HCT116 (cell line): Measurements from ENCODE around the gene DNAH5. TPM values are rescaled to one million over a fixed set of nuclear protein-coding genes. Genes with fewer than 3 reads are reported as not detected.

Experiments used
- ATAC-seq: fragments of 200-7000 bp; cut with Tn5 transposase; 2 replicates; pipeline ENCODE4 v1.9.1; 2020; ENCODE audit warnings: mild to moderate bottlenecking, moderate library complexity
- BruUV-seq: library from RNA; stranded (reverse); fragments of 400-500 nt; replicated peaks from 2 replicates; lab custom pipeline; 2021; lab: Mats Ljungman, UMichigan
- CTCF ChIA-PET: fragments of 300-600 bp; sonication (Branson Sonifier 250); formaldehyde crosslinking; loops from one replicate; lab custom pipeline; 2021; ENCODE audit warnings: antibody characterized with exemption; lab: Charles Lee
- POLR2A ChIA-PET: fragments of 300-600, 350-600 bp; sonication (Branson Sonifier 250); formaldehyde crosslinking; loops from one replicate; lab custom pipeline; 2021; ENCODE audit warnings: antibody characterized with exemption; lab: Charles Lee
- RAD21 ChIA-PET, 2 experiments: fragments of 300-600 bp; sonication (Branson Sonifier 250); formaldehyde crosslinking; loops; one replicate each; lab custom pipeline; 2023; ENCODE audit warnings: low total read pairs in 2 of 2; ENCODE audit not compliant: uncharacterized antibody in 2 of 2, unreplicated experiment in 2 of 2, low non-redundant PET in 1 of 2; lab: Charles Lee
- DNase-seq: peaks from one replicate; pipeline ENCODE4 v3.0.0-alpha.2; 2010; ENCODE audit warnings: low read depth, low spot score
- H2AFZ ChIP-seq: fragments of 200-600 bp; shearing (Covaris generic), sonication (generic); 2 replicates; pipeline ENCODE4 v1.6.1; 2017; ENCODE audit warnings: low read depth, mixed run types, mixed read lengths, antibody characterized with exemption, low read length; ENCODE audit not compliant: poor library complexity, severe bottlenecking
- H3K27ac ChIP-seq: 2 replicates; pipeline ENCODE4 v1.5.1; 2012; ENCODE audit warnings: low read depth, low read length
- H3K27me3 ChIP-seq: fragments of 200-600 bp; sonication (generic); 2 replicates; pipeline ENCODE4 v1.6.1; 2016; ENCODE audit warnings: mixed run types, low read length, mixed read lengths; ENCODE audit not compliant: insufficient read depth
- H3K36me3 ChIP-seq, 2 experiments: fragments of 200-500 bp in 1 of 2; fragments of 200-600 bp in 1 of 2; sonication (Bioruptor generic) in 1 of 2; sonication (generic) in 1 of 2; 2 replicates each; pipeline versions ENCODE4 v1.5.1 to v1.6.1; 2014 to 2016; ENCODE audit warnings: low read length in 2 of 2, inconsistent platforms in 1 of 2, mixed read lengths in 1 of 2, mixed run types in 1 of 2; ENCODE audit not compliant: insufficient read depth in 2 of 2, control insufficient read depth in 1 of 2
- H3K4me1 ChIP-seq, 2 experiments: fragments of 200-600 bp in 1 of 2; sonication (generic) in 1 of 2; 2 replicates each; pipeline versions ENCODE4 v1.5.1 to v1.6.1; 2012 to 2017; ENCODE audit warnings: low read length in 2 of 2, inconsistent platforms in 1 of 2, mild to moderate bottlenecking in 1 of 2, mixed read lengths in 1 of 2, mixed run types in 1 of 2, moderate library complexity in 1 of 2; ENCODE audit not compliant: insufficient read depth in 2 of 2, control insufficient read depth in 1 of 2
- H3K4me2 ChIP-seq: fragments of 200-600 bp; sonication (generic); 2 replicates; pipeline ENCODE4 v1.6.1; 2017; ENCODE audit warnings: mixed run types, low read length, mixed read lengths
- H3K4me3 ChIP-seq, 2 experiments: fragments of 200-600 bp in 1 of 2; sonication (generic) in 1 of 2; replicated peaks in 1 of 2; 2 replicates each; pipeline ENCODE4 v1.5.1; 2011 to 2016; ENCODE audit warnings: low read length in 2 of 2, control low read depth in 1 of 2, low read depth in 1 of 2, mild to moderate bottlenecking in 1 of 2, mixed read lengths in 1 of 2, mixed run types in 1 of 2
- H3K79me2 ChIP-seq: fragments of 200-600 bp; sonication (generic); 2 replicates; pipeline ENCODE4 v1.6.1; 2017; ENCODE audit warnings: mild to moderate bottlenecking, mixed run types, low read length, moderate library complexity, mixed read lengths; ENCODE audit not compliant: insufficient read depth
- H3K9ac ChIP-seq: fragments of 200-600 bp; sonication (generic); 2 replicates; pipeline ENCODE4 v1.6.1; 2016; ENCODE audit warnings: low read length, mixed read lengths
- H3K9me2 ChIP-seq: fragments of 200-600 bp; sonication (generic), shearing (Covaris generic); 2 replicates; pipeline ENCODE4 v1.6.1; 2017; ENCODE audit warnings: mixed run types, mild to moderate bottlenecking, moderate library complexity; ENCODE audit not compliant: insufficient read depth
- H3K9me3 ChIP-seq, 2 experiments: fragments of 200-500 bp in 1 of 2; fragments of 200-600 bp in 1 of 2; sonication (Bioruptor generic) in 1 of 2; sonication (generic) in 1 of 2; 2 replicates each; pipeline ENCODE4 v1.6.1; 2014 to 2017; ENCODE audit warnings: low read length in 2 of 2, mixed read lengths in 2 of 2, inconsistent platforms in 1 of 2, low read depth in 1 of 2, mild to moderate bottlenecking in 1 of 2, mixed run types in 1 of 2, moderate library complexity in 1 of 2; ENCODE audit not compliant: control insufficient read depth in 1 of 2, insufficient read depth in 1 of 2
- H4K20me1 ChIP-seq: fragments of 200-600 bp; sonication (generic), shearing (Covaris generic); 2 replicates; pipeline ENCODE4 v1.6.1; 2017; ENCODE audit warnings: mixed run types, mild to moderate bottlenecking, moderate library complexity; ENCODE audit not compliant: insufficient read depth
- ATF3 ChIP-seq: IDR thresholded peaks from 2 replicates; pipeline ENCODE4 v1.6.1; 2012
- CEBPB ChIP-seq: IDR thresholded peaks from 2 replicates; pipeline ENCODE4 v1.6.1; 2012; ENCODE audit warnings: low read depth
- ELF1 ChIP-seq: IDR thresholded peaks from 2 replicates; pipeline ENCODE4 v1.6.1; 2012; ENCODE audit warnings: low read depth, borderline replicate concordance
- JUND ChIP-seq: IDR thresholded peaks from 2 replicates; pipeline ENCODE4 v1.6.1; 2012
- POLR2A ChIP-seq: IDR thresholded peaks from 2 replicates; pipeline ENCODE4 v1.7.0; 2011; ENCODE audit warnings: borderline replicate concordance; ENCODE audit not compliant: insufficient read depth, insufficient read length; ENCODE audit errors: extremely low read depth
- POLR2AphosphoS5 ChIP-seq: IDR thresholded peaks from 2 replicates; pipeline ENCODE4 v1.6.1; 2011; ENCODE audit warnings: mild to moderate bottlenecking, low read depth, low read length, moderate library complexity
- SRF ChIP-seq: IDR thresholded peaks from 2 replicates; pipeline ENCODE4 v1.6.1; 2012; ENCODE audit warnings: low read depth
- TCF7L2 ChIP-seq: IDR thresholded peaks from 2 replicates; pipeline ENCODE4 v1.7.0; 2011; ENCODE audit warnings: borderline replicate concordance, inconsistent platforms; ENCODE audit not compliant: insufficient read depth, insufficient read length; ENCODE audit errors: extremely low read depth
- ZBTB33 ChIP-seq: IDR thresholded peaks from 2 replicates; pipeline ENCODE4 v1.6.1; 2011; ENCODE audit warnings: mild to moderate bottlenecking, low read length, moderate library complexity; ENCODE audit not compliant: insufficient replicate concordance; ENCODE audit errors: extremely low read depth
- ZNF274 ChIP-seq: fragments of 200-500 bp; sonication (Bioruptor generic); IDR thresholded peaks from 2 replicates; pipeline ENCODE4 v1.6.1; 2014; ENCODE audit warnings: mild to moderate bottlenecking, low read depth, low read length, inconsistent platforms
- intact Hi-C: fragments of 100-400 bp; cut with micrococcal nuclease; formaldehyde crosslinking; loops from 2 replicates; pipeline ENCODE4 v1.10.0; 2022
- total RNA-seq: library from RNA; stranded (reverse); gene quantifications from one replicate; pipeline ENCODE4 v1.2.1, GENCODE V29; 2021; ENCODE audit not compliant: unreplicated experiment
- TF ChIP-seq, protein P1 (sequence below): IDR thresholded peaks from 2 replicates; pipeline ENCODE4 v1.6.1; 2012

Gene DNAH5
- total RNA-seq, 1 experiment from 2014 or later = 0.37 TPM

- Histone ChIP-seq H3K4me3 (no peak overlapping the region), H3K36me3 (no peaks in the 10 kb centered on the region), H4K20me1 (no peaks in the 10 kb centered on the region), H3K27ac (no peak overlapping the region), H3K4me1 (no peaks in the 10 kb centered on the region), H3K9me3 (no peaks in the 10 kb centered on the region; a peak in 1 of 4 replicates), H3K9me2 (no peaks in the 10 kb centered on the region), H3K79me2 (no peaks in the 10 kb centered on the region), H3K27me3 (no peaks in the 10 kb centered on the region), H2AFZ (no peak overlapping the region), H3K9ac (no peak overlapping the region), H3K4me2 (no peak overlapping the region)
- no TSS peak for BruUV-seq
- RAD21 ChIA-PET = no interaction called here
- intact Hi-C loops = no loop called here
- CTCF ChIA-PET = no interaction called here
- TF ChIP-seq TCF7L2 = no peak
- no peak for TF ChIP-seq ATF3
- ATAC-seq = no peak
- POLR2A ChIA-PET = no interaction called here
- DNase-seq = no peak
Observed at GRCh38 chr5:13735691-13736090, 208.8 kb downstream of the DNAH5 start.

GRCh38 chr5:13731121-13731628, 213.3 kb downstream of the DNAH5 start:
- DNase-seq (no peak), ATAC-seq (no peak)
- H3K27ac ChIP-seq = no peak overlapping the region
- no peaks in the 10 kb centered on the region for H4K20me1 ChIP-seq
- peaks cover 0 to 2% of the 10 kb centered on the region in 2 experiments; a peak in 2 of 4 replicates for H3K9me3 ChIP-seq
- CTCF ChIA-PET = no interaction called here
- no peak overlapping the region for H3K4me2 ChIP-seq
- no peaks in the 10 kb centered on the region for H3K79me2 ChIP-seq
- intact Hi-C loops = no loop called here
- H3K36me3 ChIP-seq = no peaks in the 10 kb centered on the region
- no peaks in the 10 kb centered on the region for H3K9me2 ChIP-seq
- no peak overlapping the region for H3K4me3 ChIP-seq
- POLR2A ChIA-PET = no interaction called here
- H2AFZ ChIP-seq = no peak overlapping the region
- no peaks in the 10 kb centered on the region for H3K4me1 ChIP-seq
- RAD21 ChIA-PET = no interaction called here
- no peak for TF ChIP-seq ELF1
- TF ChIP-seq ZBTB33 = no peak
- TF ChIP-seq CEBPB = no peak
- TF ChIP-seq, protein P1, sequence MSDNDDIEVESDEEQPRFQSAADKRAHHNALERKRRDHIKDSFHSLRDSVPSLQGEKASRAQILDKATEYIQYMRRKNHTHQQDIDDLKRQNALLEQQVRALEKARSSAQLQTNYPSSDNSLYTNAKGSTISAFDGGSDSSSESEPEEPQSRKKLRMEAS = no peak
- TF ChIP-seq POLR2AphosphoS5 = no peak
- TF ChIP-seq ZNF274 = no peak
- TF ChIP-seq TCF7L2 = no peak
- no peak for TF ChIP-seq JUND
- no peak for TF ChIP-seq POLR2A
- TF ChIP-seq SRF = no peak
- BruUV-seq = no TSS peak
- no peaks in the 10 kb centered on the region for H3K27me3 ChIP-seq
- no peak overlapping the region for H3K9ac ChIP-seq
